ENCODE measurements around the gene CTDNEP1.
A peak's percentile ranks its signal among the peaks of the same experiment; 100 is the strongest.

CTDNEP1 gene

GRCh38 chr17:7214300-7215135, 37.0 kb downstream of the CTDNEP1 start:
- DNase-seq: peak; percentile 97

GRCh38 chr17:7213895-7214299, 37.6 kb downstream of the CTDNEP1 start:
- DNase-seq: peak; percentile 75

- DNase-seq: no peak
Measured at GRCh38 chr17:7211491-7212273, 39.9 kb downstream of the CTDNEP1 start.

GRCh38 chr17:7208754-7209460, 42.6 kb downstream of the CTDNEP1 start:
- DNase-seq: no peak

GRCh38 chr17:7208027-7208571, 43.4 kb downstream of the CTDNEP1 start:
- DNase-seq: no peak

GRCh38 chr17:7207120-7208001, 44.2 kb downstream of the CTDNEP1 start:
- no peak for DNase-seq

GRCh38 chr17:7205561-7205960, 46.0 kb downstream of the CTDNEP1 start:
- no peak for DNase-seq

- DNase-seq: peak; percentile 87
Measured at GRCh38 chr17:7204828-7205461, 46.6 kb downstream of the CTDNEP1 start.

GRCh38 chr17:7204336-7204735, 47.2 kb downstream of the CTDNEP1 start:
- no peak for DNase-seq

- no peak for DNase-seq
Measured at GRCh38 chr17:7203391-7203790, 48.1 kb downstream of the CTDNEP1 start.

- DNase-seq: no peak
Measured at GRCh38 chr17:7196651-7197401, 54.7 kb downstream of the CTDNEP1 start.

- DNase-seq: no peak
Measured at GRCh38 chr17:7195971-7196370, 55.6 kb downstream of the CTDNEP1 start.

Data from fibroblast of skin of abdomen (primary cell).